ENCODE results near the gene NAV1.

Gene NAV1

GRCh38 chr1:201525193-201525778 is 13.6 kb upstream of the NAV1 start:
- no peak for DNase-seq

DNA sequence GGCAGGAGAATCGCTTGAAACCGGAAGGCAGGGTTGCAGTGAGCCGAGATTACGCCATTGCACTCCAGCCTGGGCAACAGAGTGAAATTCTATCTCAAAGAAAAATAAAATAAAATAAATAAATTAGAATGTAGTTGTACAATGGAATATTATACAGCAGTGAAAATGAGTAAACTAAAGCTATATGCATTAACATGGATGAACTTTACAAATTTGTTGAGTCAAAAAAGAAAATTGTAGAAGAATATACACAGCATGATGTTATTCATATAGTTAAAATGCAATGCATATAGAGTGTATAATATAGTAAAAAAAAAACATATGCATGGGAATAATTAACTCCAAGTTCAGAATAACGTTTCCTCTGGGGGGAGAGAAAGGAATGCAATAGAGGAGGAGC is 11.0 kb upstream of the NAV1 start:
- no peak for DNase-seq

DNA sequence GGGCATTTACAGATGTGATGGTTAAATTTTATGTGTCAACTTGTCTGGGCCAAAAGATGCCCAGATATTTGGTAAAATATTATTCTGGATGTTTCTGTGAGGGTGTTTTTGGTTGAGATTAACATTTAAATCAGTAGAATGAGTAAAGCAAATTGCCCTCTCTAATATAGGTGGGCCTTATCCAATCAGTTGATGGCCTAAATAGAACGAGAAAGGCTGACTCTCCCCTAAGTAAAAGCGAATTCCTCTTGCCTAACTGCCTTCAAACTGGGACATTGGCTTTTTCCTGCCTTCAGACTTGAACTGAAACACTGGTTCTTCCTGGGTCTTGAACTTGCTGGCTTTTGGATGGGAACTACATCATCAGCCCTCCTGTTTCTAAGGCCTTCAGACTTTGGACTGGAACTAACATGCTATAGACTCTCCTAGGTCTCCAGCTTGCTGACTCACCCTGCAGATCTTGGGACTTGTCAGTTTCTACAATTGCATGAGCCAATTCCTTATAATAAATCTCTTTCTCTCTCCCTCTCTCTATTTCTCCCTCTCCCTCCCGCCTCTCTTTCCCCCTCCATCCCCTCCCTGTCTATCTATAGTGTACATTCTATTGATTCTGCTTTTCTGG is 10.2 kb upstream of the NAV1 start:
- DNase-seq: no peak

- no peak for DNase-seq
Observed at GRCh38 chr1:201530741-201531531, 8.0 kb upstream of the NAV1 start.

DNA sequence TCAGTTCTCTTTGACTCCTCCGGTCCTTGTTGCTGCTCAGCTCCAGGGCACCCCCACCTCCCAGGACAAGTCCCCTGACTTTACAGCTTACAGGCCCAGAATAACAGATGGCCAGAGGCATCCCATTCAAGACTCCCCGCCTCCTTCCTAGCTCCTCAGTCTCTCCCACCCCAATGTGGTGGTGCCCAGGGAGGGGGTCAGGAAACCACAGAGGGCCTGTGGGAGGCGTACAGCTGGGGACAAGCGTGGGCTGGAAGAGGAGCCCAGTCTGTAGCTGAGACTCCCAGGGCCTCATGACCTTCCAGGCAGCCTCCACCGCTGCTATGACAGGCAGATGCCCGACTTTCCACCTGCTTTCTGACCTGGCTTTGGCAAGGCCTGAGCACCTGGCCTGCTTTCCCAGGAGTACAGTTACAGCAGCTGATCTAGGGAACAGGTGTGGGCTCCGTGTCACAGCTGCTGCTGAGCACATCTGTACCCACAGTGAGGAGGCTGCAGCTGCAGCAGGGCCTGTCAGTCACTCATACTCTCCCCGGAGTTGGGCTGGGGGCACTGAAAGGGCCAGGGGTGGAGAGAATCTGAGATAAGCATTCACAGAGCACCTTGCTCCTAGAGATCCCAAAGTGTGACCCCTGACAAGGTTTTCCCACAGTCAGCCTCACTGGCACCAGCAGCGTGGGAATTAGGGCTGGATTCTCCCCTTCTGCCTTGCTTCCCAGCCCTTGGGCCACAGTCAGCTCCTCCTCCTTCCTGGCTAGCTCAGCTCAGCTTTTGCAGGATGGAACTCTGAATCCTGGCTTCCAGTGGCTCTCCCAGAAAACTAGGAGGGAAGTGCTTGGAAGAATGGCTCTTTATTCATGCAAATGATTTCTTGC is 7.1 kb upstream of the NAV1 start:
- DNase-seq: peak; percentile 13

- no peak for DNase-seq
Observed at GRCh38 chr1:201533836-201534235, 5.1 kb upstream of the NAV1 start.

DNA sequence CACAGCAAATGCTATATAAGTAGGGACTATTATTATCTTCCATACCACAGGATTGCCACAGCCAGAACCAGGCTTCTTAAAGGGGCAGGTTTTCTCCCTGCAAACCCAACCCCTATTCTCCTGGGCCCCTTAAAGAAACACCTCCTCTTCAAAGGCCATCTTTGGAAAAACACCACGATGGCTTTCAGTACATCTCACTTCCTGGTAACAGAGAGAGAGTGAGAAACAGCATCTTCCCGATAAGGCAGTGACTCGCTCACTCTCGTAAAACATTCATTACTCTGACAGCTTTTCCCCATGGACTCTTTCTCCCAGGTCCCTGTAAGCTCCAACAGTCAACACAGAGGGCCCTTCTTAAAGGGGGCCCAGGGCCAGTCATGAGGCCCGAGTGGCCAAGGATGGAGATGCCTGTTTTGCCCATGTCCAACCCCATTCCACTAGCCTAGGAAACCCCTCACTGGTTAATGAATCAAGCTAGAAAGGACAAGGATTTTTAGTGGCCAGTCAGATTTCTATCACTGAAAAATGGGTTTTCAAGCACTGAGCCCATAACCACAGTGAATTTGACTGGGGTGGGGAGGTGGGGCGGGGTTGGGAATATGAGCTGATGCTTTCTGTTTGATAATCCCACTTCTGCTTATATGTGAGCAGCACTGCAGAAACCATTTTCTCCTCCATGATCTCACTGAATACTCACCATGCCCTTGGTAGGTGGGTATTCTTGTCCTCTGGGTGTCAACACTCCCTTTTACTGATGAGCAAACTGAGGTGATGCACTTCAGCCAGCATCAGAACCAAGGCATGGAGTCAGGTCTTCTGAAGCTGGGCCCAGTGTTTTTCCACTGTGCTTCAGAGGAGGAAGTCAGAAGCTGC is 3.6 kb upstream of the NAV1 start:
- DNase-seq: no peak

- no peak for DNase-seq
Observed at GRCh38 chr1:201535919-201536245, 3.0 kb upstream of the NAV1 start.

- no peak for DNase-seq
Observed at GRCh38 chr1:201536558-201536957, 2.4 kb upstream of the NAV1 start.

DNA sequence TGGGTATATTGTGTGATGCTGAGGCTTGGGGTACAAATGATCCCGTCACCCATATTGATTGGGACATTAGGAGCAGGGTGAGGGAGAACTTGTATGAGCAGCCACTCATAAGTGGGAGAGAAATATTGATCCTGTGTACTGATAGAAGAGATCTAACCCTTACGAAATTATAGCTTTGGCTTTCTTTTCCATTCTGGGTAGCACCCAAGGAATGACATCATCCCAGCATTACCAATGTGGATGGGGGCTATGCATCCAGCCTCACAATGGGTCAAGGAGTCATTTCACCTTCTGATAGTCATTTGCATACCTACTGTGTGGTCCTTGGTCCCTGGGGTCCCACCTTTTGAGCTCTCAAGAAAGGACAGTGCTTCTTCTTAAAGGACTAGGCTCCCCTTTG is 1.9 kb upstream of the NAV1 start:
- DNase-seq: no peak

DNA sequence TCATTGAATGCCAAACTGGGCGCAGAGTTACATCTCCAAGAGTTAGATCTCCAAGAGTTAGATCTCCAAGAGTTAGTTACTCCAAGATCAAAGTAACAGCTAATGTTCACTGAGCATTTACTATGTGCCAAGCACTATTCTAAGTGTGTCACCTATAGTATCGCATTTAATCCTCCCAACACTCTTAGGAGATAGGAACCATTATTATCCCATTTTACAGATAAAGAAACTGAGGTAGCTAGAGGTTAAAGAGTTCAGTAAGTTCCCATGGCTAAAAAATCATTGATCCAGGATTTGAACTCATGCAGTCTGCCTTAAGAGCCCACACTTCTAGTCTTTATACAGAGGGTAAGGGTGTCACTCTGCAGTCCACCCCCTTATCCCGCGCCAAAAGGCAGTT is 1.5 kb upstream of the NAV1 start:
- DNase-seq: no peak

DNA sequence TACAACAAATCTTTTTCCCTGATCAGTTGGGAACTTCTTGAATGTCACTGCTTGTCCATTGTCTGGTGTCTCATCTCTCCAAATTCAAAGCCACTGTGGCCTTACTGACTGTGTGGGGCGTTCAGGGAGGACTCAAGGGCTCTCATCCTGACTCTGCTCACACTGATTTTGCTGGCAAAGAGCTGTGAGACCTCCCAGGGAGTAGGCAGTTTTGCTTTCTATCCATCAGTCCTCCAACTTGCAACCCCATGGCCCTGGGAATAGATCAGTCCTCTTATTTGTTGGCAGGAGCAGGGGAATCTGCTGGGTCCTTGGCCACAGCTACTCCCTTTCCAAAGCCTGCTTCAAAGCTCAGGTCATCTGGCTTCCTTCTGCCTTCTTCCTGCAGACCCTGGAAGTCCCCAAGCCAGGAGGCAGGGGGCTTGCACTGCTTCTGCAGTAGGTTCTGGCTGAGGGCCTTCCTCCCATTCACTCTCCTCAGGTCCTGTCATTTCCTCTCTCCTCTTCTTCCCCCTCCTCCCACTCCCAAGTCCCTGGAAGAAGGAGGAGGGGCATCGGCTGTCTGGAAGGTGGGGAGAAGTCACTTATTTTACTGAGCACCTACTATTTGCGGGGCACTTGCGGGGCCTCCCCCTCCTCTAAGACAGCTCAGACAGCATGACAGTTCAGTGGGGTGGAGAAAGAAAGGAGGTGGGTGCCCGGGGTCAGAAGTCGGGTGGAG is 876 bp upstream of the NAV1 start:
- no peak for DNase-seq

DNA sequence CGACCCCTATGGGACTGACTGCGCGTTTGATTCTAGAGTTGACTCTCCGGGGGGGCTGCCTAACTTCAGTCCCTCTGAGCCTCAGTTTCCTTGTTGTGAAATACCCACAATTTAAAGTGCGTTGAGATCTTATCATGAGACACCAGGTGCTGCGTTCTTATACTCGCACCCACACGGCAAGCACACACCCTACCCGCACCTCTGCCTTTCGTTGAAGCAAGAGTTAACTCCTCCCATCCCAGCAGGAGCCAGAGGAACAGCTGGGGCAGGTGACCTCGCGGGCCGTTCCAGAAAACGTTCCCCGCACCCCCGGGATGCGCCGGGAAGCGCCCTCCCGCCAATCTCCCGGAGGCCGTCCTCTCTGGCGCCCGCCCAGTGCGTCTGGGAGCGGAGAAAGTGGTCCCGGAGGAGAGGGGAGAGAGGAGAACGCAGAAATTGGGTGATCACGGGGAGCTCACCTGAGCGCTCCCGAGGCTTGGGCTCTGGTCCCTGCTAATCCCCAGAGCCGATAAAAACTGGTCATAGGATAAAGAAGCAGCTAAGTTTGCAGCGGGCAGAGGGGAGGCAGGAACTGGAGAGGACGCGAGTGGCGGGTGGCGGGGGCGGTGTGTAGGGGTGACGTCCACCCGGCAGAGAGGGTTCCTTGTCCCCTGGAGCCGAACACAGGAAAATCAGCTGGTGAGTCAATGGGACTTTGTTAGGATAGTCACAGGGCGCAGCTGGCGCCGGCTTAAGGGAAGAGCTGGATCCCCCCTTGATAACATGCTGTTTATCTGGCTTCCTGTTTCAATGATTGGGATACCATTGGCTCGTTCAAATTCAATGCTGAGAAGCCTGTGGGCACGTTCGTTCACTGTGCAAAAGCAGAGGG is 869 bp downstream of the NAV1 start:
- DNase-seq: no peak

GRCh38 chr1:201540846-201541735 is 2.2 kb downstream of the NAV1 start:
- DNase-seq: no peak

DNA sequence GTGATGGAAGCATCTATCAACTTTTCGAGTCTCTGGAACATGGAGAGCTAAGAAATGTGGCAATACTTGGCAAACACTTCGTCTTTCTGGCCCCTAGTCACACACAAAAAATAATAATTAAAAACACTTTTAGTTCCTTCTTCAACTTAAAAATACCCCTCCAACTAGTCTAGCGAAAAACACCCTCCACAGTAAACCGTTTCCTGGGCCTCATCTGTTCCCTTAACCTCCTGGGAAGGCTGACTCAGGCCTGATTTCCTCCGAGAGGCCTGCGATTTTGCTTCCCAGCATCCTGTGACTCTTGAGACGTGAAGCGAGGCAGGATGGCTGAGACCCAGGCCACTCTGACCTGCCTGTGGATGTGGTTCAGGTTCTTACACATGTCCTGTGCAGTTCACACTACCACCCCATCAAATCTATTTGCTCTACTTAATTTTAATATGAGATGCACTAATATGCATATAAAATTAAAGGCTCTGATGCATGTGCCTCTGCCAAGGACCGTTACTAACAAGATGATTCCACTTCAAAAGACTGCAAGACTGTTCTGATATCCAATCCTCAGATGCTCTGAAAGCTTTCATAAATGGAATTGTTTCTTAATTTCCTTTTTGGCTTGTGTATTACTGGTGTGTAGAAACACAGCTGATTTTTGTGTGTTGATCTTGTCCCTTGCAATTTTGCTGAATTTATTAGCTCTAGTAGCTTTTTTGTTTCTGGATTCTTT is 3.5 kb downstream of the NAV1 start:
- no peak for DNase-seq

DNA sequence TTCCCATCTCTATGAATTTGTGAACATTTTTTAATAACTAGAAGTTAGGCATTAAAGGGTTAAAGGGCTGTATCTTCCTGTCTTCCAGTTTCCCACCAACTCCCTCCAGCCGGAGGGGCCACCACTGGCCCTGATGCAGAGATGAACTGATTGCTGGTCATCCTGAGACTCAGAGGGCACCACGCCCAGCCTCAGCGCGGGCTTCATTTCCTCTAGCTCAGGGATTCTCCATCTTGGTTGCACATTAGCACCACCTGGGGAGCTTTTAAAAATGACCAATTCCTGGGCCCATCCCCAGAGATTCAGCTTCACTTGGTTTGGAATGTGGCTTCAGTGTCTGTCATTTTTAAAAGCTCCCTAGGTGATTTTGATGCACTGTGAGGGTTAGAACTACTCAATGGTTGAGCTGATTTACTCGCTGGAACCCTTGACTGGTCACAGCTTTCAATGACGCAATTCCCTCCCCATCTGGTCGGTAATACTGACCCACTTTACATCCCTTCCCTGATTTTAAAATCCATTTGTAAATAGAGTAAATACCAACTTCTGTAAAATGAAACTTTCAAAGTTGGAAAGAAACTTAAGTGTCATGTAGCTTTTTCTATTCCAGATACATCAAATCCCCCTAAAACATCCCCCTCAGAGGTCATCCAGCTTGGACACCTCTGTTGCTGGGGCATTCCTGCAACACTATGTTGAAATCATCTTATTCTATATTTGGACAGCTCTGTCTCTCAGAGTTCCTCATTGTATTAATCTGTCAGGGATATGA is 5.1 kb downstream of the NAV1 start:
- DNase-seq: no peak

GRCh38 chr1:201544710-201545109 is 5.8 kb downstream of the NAV1 start:
- no peak for DNase-seq

DNA sequence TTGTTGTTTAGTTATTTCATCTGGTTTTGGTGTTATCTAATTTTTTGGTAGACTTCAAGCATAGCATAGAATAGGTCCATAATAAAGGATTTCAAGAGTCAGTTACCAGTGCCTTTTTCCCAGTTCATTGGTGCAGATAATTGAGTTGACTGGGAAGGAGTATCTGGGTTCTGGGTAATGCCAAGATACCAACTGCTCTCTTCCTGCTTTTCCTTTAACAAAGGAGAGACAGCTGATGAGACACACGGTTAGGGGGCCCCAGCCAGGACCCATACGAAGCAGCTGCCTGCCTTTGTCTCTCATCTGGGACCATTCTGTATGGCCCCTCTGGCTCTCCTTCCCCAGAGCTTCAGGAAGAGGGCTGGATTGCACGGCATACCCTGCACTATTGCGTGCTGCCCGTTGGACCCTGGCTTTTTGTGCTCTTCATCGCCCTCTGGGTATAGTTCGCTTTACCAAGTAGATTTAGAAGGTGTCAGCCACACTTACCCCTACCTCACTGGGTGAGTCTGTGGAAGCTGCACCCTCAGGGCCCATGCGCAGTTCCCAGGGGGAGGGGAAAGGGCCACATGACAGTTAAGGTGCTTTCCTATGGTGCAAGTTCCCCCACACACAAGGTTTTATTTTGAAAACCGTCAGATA is 7.0 kb downstream of the NAV1 start:
- no peak for DNase-seq
